Lower leg skin (tissue), 4 donors: ENCODE data around the gene BLM. TPM values are rescaled to one million over a fixed set of nuclear protein-coding genes. Genes with fewer than 3 reads are reported as not detected.

Source experiments
- DNase-seq, 2 donors: peaks; one replicate each; pipeline ENCODE4 v3.0.0-alpha.2; 2019; ENCODE audit warnings: low spot score in 2 of 2
- H3K4me3 ChIP-seq: fragments of 200-600 bp; sonication (generic); 2 replicates; pipeline ENCODE4 v1.5.1; 2017; ENCODE audit warnings: mild to moderate bottlenecking, low read depth; ENCODE audit not compliant: poor library complexity, severe bottlenecking
- CTCF ChIP-seq, 3 donors: fragments of 450-650 bp; IDR thresholded peaks; one replicate each; pipeline ENCODE4 v1.5.1; 2016; ENCODE audit warnings: antibody characterized with exemption in 3 of 3, mild to moderate bottlenecking in 3 of 3, moderate library complexity in 2 of 3
- POLR2A ChIP-seq, 2 donors: fragments of 450-650 bp; IDR thresholded peaks; one replicate each; pipeline ENCODE4 v1.6.1; 2016 to 2017; ENCODE audit warnings: antibody characterized with exemption in 2 of 2, mild to moderate bottlenecking in 1 of 2, moderate library complexity in 1 of 2
- whole genome bisulfite sequencing, 2 donors: methylation state at CpG; one replicate each; pipeline ENCODE4 v1.1.5; 2018; 5-methylcytosine and 5-hydroxymethylcytosine counted together
- intact Hi-C: fragments of 100-400 bp; cut with DNase I; formaldehyde crosslinking; loops from one replicate; pipeline ENCODE4 v1.15.0; 2023; ENCODE audit warnings: low total_unique reads
- total RNA-seq, 4 donors: library from RNA; depleted of rRNA; stranded (reverse); fragments of >200 nt; gene quantifications; one replicate each; pipeline ENCODE4 v1.1.0, GENCODE V29; 2016

The BLM gene
- total RNA-seq, 4 donors from 2014 or later, result 0.30 to 2.0 (median 0.45) TPM

DNA sequence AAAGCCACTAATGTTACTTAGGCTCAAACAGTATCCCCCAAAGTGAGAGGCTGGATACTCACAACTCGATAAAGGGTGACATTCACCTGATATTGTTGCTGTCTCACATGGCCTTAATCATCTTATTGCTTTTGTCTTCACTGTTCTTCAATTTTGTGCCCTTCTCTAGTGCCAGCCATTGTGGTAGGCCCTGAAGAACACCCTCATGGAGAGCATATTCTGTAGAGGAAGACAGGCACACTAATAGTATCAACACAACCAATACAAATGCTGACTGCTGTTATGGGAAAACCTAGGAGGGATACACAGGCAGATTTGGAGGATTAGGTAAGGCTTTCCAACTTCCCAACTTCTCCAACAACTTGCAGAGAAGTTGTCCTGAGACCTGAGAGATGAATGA lies 4.1 kb upstream of the BLM start:
- 88 to 100% methylated on average over 1 of the region's 1 CpG for WGBS, 2 donors
- H3K4me3 ChIP-seq, result no peak overlapping the region
- intact Hi-C loops, result no loop called here

DNA sequence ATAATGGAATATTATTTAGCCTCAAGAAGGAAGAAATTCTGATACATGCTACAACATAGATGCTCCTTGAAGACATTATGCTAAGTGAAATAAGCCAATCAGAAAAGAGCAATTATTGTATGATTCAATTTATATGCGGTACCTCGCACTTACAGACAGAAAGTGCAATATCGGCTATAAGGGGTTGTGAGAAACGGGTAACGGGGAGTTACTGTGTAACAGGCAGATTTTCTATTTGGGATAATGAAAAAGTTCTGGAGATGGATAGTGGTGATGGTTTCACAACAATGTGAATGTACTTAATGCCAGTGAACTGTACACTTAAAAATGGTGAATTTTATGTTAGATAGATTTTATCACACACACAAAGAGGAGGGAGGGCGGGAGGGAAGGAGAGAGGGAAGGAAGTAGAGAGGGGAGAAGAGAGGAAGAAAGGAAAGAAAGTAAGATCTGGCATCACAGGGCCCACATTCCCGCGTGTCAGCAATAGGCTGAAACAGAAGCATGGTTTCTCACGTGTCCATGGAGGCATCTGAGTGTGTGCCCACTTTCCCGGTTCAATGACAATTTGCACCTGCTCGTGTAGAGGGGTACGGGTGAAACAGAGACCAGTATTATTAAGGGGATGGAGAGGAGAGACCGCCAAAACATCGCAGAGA lies 700 bp upstream of the BLM start:
- no peak for DNase-seq
- intact Hi-C loops, result no loop called here
- H3K4me3 ChIP-seq, result peak overlapping the region; percentile 39
- 8 to 10% methylated on average over 14 of the region's 14 CpGs for WGBS, 2 donors
- no peak for TF ChIP-seq CTCF (IDR thresholded peaks at IDR 0.05)
- TF ChIP-seq POLR2A (IDR thresholded peaks at IDR 0.05), result no peak

More for the DNA sequence above, 4.1 kb upstream of the BLM start:
- DNase-seq, result no peak
- TF ChIP-seq POLR2A (IDR thresholded peaks at IDR 0.05) (no peak), CTCF (IDR thresholded peaks at IDR 0.05) (no peak)

DNA sequence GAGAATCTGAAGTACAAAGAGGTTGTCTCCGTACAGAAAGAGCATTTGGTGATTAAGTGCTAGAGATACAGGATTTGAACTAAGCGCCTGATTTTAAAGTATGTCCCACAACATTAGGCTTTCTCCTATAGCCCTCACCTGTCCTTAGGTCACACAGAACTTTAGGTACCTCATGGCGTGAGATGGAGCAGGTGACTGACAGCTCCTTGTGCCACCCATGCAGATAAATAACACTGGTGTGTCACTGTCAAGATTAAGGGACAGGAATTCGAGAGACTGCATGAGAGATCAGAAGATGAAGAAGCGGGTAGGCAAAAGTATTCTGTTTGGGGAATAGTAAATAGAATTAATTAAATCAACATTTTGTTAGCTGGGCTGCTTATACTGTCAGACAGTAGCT lies 1.1 kb downstream of the BLM start:
- WGBS, 2 donors, result 50 to 52% methylated on average over 5 of the region's 5 CpGs
- intact Hi-C loops, result no loop called here
- DNase-seq, result no peak
- H3K4me3 ChIP-seq, result no peak overlapping the region
- TF ChIP-seq POLR2A (IDR thresholded peaks at IDR 0.05) (no peak), CTCF (IDR thresholded peaks at IDR 0.05) (no peak)

GRCh38 chr15:90720131-90720530 lies 3.0 kb downstream of the BLM start:
- no peak overlapping the region for H3K4me3 ChIP-seq
- no peak for TF ChIP-seq POLR2A (IDR thresholded peaks at IDR 0.05)
- TF ChIP-seq CTCF (IDR thresholded peaks at IDR 0.05), result no peak
- WGBS, 2 donors, result 88% methylated on average over 2 of the region's 2 CpGs
- intact Hi-C loops, result no loop called here
- no peak for DNase-seq

- WGBS, 2 donors, result 94 to 96% methylated on average over 3 of the region's 3 CpGs
- TF ChIP-seq CTCF (IDR thresholded peaks at IDR 0.05), result no peak
- no peak for DNase-seq
- intact Hi-C loops, result no loop called here
- no peak overlapping the region for H3K4me3 ChIP-seq
These were observed 12.1 kb downstream of the BLM start for GRCh38 chr15:90729261-90729660.

GRCh38 chr15:90730290-90730689 lies 13.1 kb downstream of the BLM start:
- TF ChIP-seq CTCF (IDR thresholded peaks at IDR 0.05) (no peak), POLR2A (IDR thresholded peaks at IDR 0.05) (no peak)
- 93 to 98% methylated on average over 6 of the region's 6 CpGs for WGBS, 2 donors
- intact Hi-C loops, result no loop called here
- no peak overlapping the region for H3K4me3 ChIP-seq
- no peak for DNase-seq
